HepG2 (cell line): Measurements from ENCODE around the gene TRIM66. TPM values are rescaled to one million over a fixed set of nuclear protein-coding genes. Genes with fewer than 3 reads are reported as not detected.
A peak's percentile ranks its signal among the peaks of the same experiment; 100 is the strongest.

ENCODE experiments used
- ARNTL ChIP-seq: sonication (generic); formaldehyde crosslinking; IDR thresholded peaks from 2 replicates; pipeline ENCODE4 v1.4.0; 2020; ENCODE audit warnings: mild to moderate bottlenecking, missing genetic modification reagents
- CENPT ChIP-seq: sonication (generic); formaldehyde crosslinking; IDR thresholded peaks from 2 replicates; pipeline ENCODE4 v1.8.0; 2022; ENCODE audit warnings: low read depth, mild to moderate bottlenecking, moderate library complexity, missing genetic modification reagents
- EEA1 ChIP-seq: sonication (generic); formaldehyde crosslinking; IDR thresholded peaks from 2 replicates; pipeline ENCODE4 v1.5.1; 2020; ENCODE audit warnings: mild to moderate bottlenecking, missing genetic modification reagents, borderline replicate concordance
- EHMT2 ChIP-seq: fragments of 200-600 bp; sonication (generic); IDR thresholded peaks from 2 replicates; pipeline ENCODE4 v1.7.0; 2017; ENCODE audit warnings: antibody characterized with exemption, low read depth, low read length, borderline replicate concordance
- HMGA1 ChIP-seq: sonication (generic); formaldehyde crosslinking; conservative IDR thresholded peaks from 2 replicates; pipeline ENCODE4 v1.4.0; 2020; ENCODE audit warnings: missing genetic modification reagents
- KDM1A ChIP-seq: IDR thresholded peaks from 2 replicates; pipeline ENCODE4 v1.6.1; 2016; ENCODE audit warnings: missing compliant biosample characterization
- KDM5A ChIP-seq: fragments of 200-600 bp; sonication (generic); IDR thresholded peaks from 2 replicates; pipeline ENCODE4 v1.7.0; 2018; ENCODE audit warnings: antibody characterized with exemption, mild to moderate bottlenecking, low read length, borderline replicate concordance
- NR2F6 ChIP-seq, 2 experiments: IDR thresholded peaks; 2 replicates each; pipeline ENCODE4 v1.6.1; 2016; ENCODE audit warnings: antibody characterized with exemption in 1 of 2, mild to moderate bottlenecking in 1 of 2
- RXRA ChIP-seq: sonication (generic); formaldehyde crosslinking; IDR thresholded peaks from 2 replicates; pipeline ENCODE4 v1.5.1; 2020; ENCODE audit warnings: missing genetic modification reagents
- SOX6 ChIP-seq, 2 experiments: fragments of 450-650 bp in 1 of 2; sonication (generic) in 1 of 2; formaldehyde crosslinking in 1 of 2; IDR thresholded peaks; 2 replicates each; pipeline versions ENCODE4 v1.4.0 to v1.6.1; 2017 to 2020; ENCODE audit warnings: antibody characterized with exemption in 1 of 2, mild to moderate bottlenecking in 1 of 2, missing genetic modification reagents in 1 of 2
- TOPORS ChIP-seq: sonication (generic); formaldehyde crosslinking; IDR thresholded peaks from 2 replicates; pipeline ENCODE4 v1.8.0; 2023; ENCODE audit warnings: mild to moderate bottlenecking, missing genetic modification reagents
- ZBTB7B ChIP-seq: sonication (generic); formaldehyde crosslinking; IDR thresholded peaks from 2 replicates; pipeline ENCODE4 v1.4.0; 2020; ENCODE audit warnings: missing genetic modification reagents
- ZNF329 ChIP-seq: sonication (generic); formaldehyde crosslinking; IDR thresholded peaks from 2 replicates; pipeline ENCODE4 v1.9.0; 2021; ENCODE audit warnings: low read depth, mild to moderate bottlenecking, missing genetic modification reagents
- ZNF337 ChIP-seq: sonication (generic); formaldehyde crosslinking; IDR thresholded peaks from 2 replicates; pipeline ENCODE4 v1.5.1; 2020; ENCODE audit warnings: missing genetic modification reagents, low read depth, mild to moderate bottlenecking, borderline replicate concordance
- ZNF34 ChIP-seq: sonication (generic); formaldehyde crosslinking; IDR thresholded peaks from 2 replicates; pipeline ENCODE4 v1.4.0; 2020; ENCODE audit warnings: mild to moderate bottlenecking, missing genetic modification reagents, borderline replicate concordance
- ZNF446 ChIP-seq: sonication (generic); formaldehyde crosslinking; IDR thresholded peaks from 2 replicates; pipeline ENCODE4 v1.5.0; 2020; ENCODE audit warnings: mild to moderate bottlenecking, missing genetic modification reagents
- ZNF547 ChIP-seq: sonication (generic); formaldehyde crosslinking; IDR thresholded peaks from 2 replicates; pipeline ENCODE4 v1.5.1; 2020; ENCODE audit warnings: mild to moderate bottlenecking, missing genetic modification reagents
- ZNF772 ChIP-seq: sonication (generic); formaldehyde crosslinking; IDR thresholded peaks from 2 replicates; pipeline ENCODE4 v1.5.0; 2020; ENCODE audit warnings: mild to moderate bottlenecking, missing genetic modification reagents
- ZSCAN30 ChIP-seq: sonication (generic); formaldehyde crosslinking; IDR thresholded peaks from 2 replicates; pipeline ENCODE4 v1.5.0; 2020; ENCODE audit warnings: mild to moderate bottlenecking, missing genetic modification reagents
- polyA plus RNA-seq, 8 experiments: library from polyadenylated mRNA; depleted of rRNA in 3 of 8; stranded (reverse) in 7 of 8; unstranded in 1 of 8; fragments of >200 nt; fragmentation: Illumina TruSeq in 4 of 8; extraction: Trizol in 4 of 8; gene quantifications; 2 replicates each; pipeline versions ENCODE4 v1.2.1 to v1.2.3, GENCODE V29; 2011 to 2016; ENCODE audit warnings: low read depth in 4 of 8, missing spikeins in 1 of 8, mixed read lengths in 1 of 8; ENCODE audit not compliant: insufficient read depth in 1 of 8
- total RNA-seq, 5 experiments: library from RNA; depleted of rRNA; stranded (reverse); fragments of >200 nt; fragmentation: Illumina TruSeq; extraction: Trizol; gene quantifications; 2 replicates each; pipeline ENCODE4 v1.2.3, GENCODE V29; 2016; ENCODE audit warnings: low read depth in 1 of 5
- TF ChIP-seq, protein P1 (sequence below): sonication (generic); formaldehyde crosslinking; IDR thresholded peaks from 2 replicates; pipeline ENCODE4 v1.5.0; 2020; ENCODE audit warnings: mild to moderate bottlenecking, missing genetic modification reagents
- TF ChIP-seq, protein P2 (sequence below): sonication (generic); formaldehyde crosslinking; conservative IDR thresholded peaks from 2 replicates; pipeline ENCODE4 v1.4.0; 2020; ENCODE audit warnings: mild to moderate bottlenecking, missing genetic modification reagents, moderate library complexity
- TF ChIP-seq, protein P3 (sequence below): sonication (generic); formaldehyde crosslinking; IDR thresholded peaks from 2 replicates; pipeline ENCODE4 v1.8.1; 2022; ENCODE audit warnings: mild to moderate bottlenecking, missing genetic modification reagents
- TF ChIP-seq, protein P4 (sequence below): IDR thresholded peaks from 2 replicates; pipeline ENCODE4 v1.6.1; 2016; ENCODE audit warnings: mild to moderate bottlenecking, missing biosample characterization, missing genetic modification reagents

TRIM66 gene
- total and polyA plus RNA-seq, 2 of the 13 experiments (the other 11 are each of a cell fraction or from before 2014, with no cell fraction given): 4.9 to 6.1 TPM

DNA sequence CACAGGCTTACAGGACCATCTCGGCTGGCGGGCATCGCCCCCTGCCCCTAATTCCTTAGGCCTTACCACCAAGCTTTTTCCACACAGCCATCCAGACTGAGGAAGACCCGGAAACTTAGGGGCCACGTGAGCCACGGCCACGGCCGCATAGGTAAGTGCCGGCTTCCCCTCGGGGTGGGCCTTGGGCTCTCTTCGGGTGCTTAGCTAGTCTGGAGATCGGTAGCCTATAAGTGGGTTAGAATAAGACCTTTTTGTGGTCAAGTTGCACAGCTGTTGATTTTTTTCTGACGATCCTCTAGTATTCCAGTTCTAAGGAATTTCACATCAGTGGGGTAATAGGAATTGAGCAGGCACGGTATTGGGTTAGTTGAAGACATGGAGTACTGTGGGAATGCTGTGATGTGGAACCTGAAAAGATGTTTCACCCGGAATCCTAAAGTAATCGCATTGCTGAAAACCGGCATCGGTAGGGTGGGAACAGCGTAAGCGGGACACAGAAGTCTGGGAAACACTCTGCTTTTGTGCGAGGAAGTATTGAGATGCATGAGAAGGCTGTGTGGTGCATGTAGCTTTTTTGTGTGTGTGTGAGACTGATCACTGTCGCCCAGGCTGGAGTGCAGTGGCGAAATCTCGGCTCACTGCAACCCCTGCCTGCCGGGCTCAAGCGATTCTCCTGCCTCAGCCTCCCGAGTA, 796 bp upstream of the TRIM66 start (continued):
- no peak for TF ChIP-seq CENPT
- TF ChIP-seq HMGA1 (CRISPR knock-in tag): no peak
- TF ChIP-seq ZSCAN30: peak; percentile 77; the same call in 1 of the 2 replicates
- peak; percentile 81; the same call in 1 of the 2 replicates for TF ChIP-seq KDM5A
- TF ChIP-seq ZNF547: peak; percentile 22; the same call in 1 of the 2 replicates
- 0 out of 2 replicates have a peak, but pooled peaks have one; percentile 9 for TF ChIP-seq ZNF337 (CRISPR knock-in tag)
- TF ChIP-seq, protein P1, sequence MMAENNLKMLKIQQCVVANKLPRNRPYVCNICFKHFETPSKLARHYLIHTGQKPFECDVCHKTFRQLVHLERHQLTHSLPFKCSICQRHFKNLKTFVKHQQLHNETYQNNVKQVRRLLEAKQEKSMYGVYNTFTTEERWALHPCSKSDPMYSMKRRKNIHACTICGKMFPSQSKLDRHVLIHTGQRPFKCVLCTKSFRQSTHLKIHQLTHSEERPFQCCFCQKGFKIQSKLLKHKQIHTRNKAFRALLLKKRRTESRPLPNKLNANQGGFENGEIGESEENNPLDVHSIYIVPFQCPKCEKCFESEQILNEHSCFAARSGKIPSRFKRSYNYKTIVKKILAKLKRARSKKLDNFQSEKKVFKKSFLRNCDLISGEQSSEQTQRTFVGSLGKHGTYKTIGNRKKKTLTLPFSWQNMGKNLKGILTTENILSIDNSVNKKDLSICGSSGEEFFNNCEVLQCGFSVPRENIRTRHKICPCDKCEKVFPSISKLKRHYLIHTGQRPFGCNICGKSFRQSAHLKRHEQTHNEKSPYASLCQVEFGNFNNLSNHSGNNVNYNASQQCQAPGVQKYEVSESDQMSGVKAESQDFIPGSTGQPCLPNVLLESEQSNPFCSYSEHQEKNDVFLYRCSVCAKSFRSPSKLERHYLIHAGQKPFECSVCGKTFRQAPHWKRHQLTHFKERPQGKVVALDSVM (CRISPR knock-in tag): no peak
- no peak for TF ChIP-seq ZBTB7B
- TF ChIP-seq RXRA (CRISPR knock-in tag): peak; percentile 5; the same call in 1 of the 2 replicates
- TF ChIP-seq ZNF329 (CRISPR knock-in tag): no peak
- TF ChIP-seq, protein P2, sequence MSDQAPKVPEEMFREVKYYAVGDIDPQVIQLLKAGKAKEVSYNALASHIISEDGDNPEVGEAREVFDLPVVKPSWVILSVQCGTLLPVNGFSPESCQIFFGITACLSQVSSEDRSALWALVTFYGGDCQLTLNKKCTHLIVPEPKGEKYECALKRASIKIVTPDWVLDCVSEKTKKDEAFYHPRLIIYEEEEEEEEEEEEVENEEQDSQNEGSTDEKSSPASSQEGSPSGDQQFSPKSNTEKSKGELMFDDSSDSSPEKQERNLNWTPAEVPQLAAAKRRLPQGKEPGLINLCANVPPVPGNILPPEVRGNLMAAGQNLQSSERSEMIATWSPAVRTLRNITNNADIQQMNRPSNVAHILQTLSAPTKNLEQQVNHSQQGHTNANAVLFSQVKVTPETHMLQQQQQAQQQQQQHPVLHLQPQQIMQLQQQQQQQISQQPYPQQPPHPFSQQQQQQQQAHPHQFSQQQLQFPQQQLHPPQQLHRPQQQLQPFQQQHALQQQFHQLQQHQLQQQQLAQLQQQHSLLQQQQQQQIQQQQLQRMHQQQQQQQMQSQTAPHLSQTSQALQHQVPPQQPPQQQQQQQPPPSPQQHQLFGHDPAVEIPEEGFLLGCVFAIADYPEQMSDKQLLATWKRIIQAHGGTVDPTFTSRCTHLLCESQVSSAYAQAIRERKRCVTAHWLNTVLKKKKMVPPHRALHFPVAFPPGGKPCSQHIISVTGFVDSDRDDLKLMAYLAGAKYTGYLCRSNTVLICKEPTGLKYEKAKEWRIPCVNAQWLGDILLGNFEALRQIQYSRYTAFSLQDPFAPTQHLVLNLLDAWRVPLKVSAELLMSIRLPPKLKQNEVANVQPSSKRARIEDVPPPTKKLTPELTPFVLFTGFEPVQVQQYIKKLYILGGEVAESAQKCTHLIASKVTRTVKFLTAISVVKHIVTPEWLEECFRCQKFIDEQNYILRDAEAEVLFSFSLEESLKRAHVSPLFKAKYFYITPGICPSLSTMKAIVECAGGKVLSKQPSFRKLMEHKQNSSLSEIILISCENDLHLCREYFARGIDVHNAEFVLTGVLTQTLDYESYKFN: no peak
- peak; percentile 14; the same call in 1 of the 2 replicates for TF ChIP-seq EEA1 (CRISPR knock-in tag)
- no peak for TF ChIP-seq KDM1A
- TF ChIP-seq NR2F6 (IDR thresholded peaks at IDR 0.05): no peak
- no peak for TF ChIP-seq NR2F6 (CRISPR knock-in tag; IDR thresholded peaks at IDR 0.05)
- TF ChIP-seq SOX6 (IDR thresholded peaks at IDR 0.05): no peak
- TF ChIP-seq SOX6 (CRISPR knock-in tag; IDR thresholded peaks at IDR 0.05): no peak
- TF ChIP-seq, protein P3, sequence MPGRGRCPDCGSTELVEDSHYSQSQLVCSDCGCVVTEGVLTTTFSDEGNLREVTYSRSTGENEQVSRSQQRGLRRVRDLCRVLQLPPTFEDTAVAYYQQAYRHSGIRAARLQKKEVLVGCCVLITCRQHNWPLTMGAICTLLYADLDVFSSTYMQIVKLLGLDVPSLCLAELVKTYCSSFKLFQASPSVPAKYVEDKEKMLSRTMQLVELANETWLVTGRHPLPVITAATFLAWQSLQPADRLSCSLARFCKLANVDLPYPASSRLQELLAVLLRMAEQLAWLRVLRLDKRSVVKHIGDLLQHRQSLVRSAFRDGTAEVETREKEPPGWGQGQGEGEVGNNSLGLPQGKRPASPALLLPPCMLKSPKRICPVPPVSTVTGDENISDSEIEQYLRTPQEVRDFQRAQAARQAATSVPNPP (CRISPR knock-in tag): 0 out of 2 replicates have a peak, but pooled peaks have one; percentile 10
- 0 out of 2 replicates have a peak, but pooled peaks have one; percentile 49 for TF ChIP-seq TOPORS (CRISPR knock-in tag)
- 0 out of 2 replicates have a peak, but pooled peaks have one; percentile 22 for TF ChIP-seq ZNF446 (CRISPR knock-in tag)
- no peak for TF ChIP-seq ZNF772
- TF ChIP-seq ARNTL (CRISPR knock-in tag): no peak; the same call in none of the 2 replicates
- TF ChIP-seq ZNF34 (CRISPR knock-in tag): 0 out of 2 replicates have a peak, but pooled peaks have one; percentile 13
- no peak for TF ChIP-seq EHMT2
- TF ChIP-seq, protein P4, sequence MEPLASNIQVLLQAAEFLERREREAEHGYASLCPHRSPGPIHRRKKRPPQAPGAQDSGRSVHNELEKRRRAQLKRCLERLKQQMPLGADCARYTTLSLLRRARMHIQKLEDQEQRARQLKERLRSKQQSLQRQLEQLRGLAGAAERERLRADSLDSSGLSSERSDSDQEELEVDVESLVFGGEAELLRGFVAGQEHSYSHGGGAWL (CRISPR knock-in tag): no peak
